Hematopoietic multipotent progenitor cell treated with erythropoietin and hydrocortisone succinate and interleukin-3 and kit ligand, for 4 days (in vitro differentiated cells): ENCODE data around the gene CCDC88C.

Experiments used
- DNase-seq: peaks from one replicate; pipeline ENCODE4 v3.0.0-alpha.2; 2015

CCDC88C gene

DNA sequence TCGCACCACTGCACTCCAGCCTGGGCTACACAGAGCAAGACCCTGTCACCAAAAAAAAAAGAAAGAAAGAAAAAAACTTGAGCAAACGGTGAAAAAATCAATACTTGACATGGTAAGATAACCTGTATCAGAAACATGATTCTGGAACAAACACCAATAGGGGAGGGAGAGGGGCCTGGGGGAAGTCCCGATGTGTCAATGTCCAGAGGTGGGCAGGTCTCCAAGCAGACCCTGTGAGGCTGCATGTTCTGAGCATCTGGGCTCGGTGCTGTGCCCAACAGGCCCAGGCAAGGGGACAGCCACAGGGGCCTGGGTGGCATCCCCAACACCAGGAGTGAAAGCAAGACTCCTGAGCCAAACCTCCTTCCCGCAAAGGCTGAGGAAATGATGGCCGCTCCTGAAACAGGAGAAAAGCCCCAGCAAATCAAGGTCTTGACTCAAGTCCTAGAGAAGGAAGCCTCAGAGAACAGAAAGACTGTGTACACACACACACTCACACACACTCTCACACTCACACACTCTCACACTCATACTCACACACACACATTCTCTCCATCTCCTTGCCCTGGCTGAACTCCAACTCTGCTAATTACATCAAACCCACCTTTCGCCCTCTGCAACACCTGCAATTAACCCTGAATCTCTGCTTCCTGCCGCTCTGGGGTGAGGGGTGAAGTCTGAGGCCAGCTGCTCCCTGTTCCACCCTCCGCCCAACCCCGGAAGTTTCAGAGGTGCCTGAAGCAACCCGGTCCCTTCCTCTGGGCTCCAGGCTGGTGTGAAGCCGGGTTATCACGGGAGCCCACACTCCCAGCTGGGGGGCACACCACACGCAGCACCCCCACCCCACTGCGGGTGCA lies 20.4 kb downstream of the CCDC88C start:
- peak; percentile 78 for DNase-seq

GRCh38 chr14:91396013-91396660 lies 21.5 kb downstream of the CCDC88C start:
- DNase-seq = no peak

DNA sequence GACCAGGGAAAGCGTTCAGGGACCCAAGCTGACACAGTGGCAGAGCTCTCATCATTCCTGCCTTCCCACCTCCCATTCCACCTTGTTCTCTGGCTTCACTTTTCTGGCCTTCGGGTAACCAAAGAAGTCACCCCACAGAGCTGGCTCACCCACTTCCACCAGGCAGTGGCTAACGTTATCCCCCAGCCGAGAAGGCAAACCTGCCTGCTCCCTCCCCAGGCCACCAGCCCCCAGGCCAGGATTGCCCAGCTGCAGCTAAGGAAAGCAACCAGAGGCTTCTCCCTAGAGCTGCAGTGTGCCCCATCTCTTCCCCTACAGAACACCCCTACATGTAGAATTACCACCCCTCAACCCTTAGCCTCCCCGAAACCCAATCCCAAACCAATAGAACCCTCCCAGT lies 22.2 kb downstream of the CCDC88C start:
- DNase-seq = no peak

DNA sequence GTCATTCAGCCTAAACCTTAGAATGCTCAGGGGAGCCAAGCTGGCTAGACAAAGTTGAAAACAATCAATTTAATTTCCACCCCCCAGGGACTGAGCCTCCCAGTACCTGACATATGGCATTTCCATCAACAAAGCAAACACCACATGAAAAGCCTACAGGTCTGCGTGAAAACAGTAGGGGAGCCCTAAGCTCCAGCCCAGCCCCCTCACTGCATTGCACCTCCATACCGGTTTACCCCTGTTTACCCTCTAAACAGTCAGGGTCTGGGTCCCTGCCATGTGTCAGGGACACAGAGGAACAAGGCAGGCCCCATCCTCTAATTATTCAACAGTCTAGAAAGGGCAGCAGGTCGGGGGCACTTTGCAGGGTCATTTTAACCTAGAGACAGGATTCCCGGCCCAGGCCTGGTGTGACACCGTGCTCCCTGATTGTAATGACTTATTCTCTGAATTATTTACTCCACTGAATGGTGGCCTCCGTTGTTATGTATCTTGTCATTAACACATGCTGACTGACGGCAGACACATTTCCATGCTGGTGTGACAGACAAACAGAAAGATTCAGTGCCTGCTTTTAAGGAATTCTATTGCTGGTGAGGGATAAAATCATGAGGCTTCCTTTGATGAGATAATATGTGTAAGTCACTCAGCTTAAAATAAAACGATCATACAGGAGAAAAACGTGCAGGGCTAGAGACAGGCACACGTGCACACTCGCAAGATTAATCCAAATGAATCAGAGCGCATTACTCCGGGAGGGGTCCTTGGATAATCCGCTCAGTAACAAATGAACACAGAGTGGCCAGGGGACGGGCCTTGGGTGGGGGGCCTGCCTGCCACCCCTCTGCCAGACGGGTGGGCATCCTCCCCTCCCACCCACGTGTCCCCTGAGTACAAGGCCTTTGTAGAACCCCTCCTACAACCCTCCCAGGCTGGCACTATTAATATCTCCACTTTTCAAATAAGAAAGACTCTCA lies 23.2 kb downstream of the CCDC88C start:
- DNase-seq = no peak

- peak; percentile 50 for DNase-seq
Measured at GRCh38 chr14:91392623-91393303, 24.9 kb downstream of the CCDC88C start.

- no peak for DNase-seq
Measured at GRCh38 chr14:91390165-91390778, 27.3 kb downstream of the CCDC88C start.

DNA sequence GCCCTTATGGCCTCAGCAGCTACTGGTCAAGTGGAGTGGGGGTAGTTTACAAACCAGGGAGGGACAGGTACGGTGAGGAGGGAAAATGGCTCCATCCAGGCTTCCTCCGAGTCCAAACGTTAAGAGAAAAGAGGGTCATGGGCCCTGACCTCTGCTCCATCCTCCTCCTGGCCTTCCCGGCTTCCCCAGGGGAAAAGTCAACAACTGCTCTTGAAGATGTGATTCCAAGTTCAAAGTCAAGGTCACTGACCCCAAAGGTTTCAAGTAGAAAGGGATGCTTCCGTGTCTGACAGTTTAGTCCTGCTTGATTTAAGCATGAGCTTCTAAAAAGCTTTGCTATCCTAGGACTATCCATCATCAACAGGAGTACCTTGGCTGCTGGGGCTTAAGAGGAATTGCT lies 28.5 kb downstream of the CCDC88C start:
- no peak for DNase-seq

- no peak for DNase-seq
Measured at GRCh38 chr14:91388551-91388975, 29.1 kb downstream of the CCDC88C start.

- DNase-seq = no peak
Measured at GRCh38 chr14:91387951-91388381, 29.7 kb downstream of the CCDC88C start.

DNA sequence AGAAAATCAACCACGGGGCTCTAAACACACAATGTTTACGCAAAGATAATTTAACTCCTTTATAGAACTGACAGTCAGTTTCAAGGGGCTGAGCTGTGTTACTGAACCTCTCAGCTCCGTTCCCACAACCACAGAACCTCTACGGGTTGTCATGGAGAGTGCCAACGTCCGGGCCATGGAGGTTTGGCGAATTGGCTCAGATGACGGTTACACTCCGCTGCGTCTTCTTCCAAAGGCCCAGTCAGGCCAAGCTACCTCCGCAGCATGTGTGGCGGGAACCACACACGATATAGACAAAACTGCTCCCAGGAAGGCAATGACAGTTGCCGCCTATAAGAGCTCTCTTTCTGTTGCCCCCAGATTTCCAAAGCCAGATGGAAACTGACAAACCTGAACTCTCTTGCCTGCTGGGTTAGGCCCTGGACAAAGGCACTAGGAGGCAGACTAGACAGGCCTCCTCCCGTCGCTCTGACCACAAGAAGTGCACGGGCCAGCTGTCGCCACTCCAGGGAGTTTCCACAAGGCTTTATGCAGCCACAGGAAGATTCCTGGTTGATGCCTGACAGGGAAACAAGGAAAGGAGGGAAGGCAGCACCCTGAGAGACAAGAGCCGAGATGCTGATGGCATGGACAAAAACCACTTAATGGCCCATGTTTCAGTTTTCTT lies 30.3 kb downstream of the CCDC88C start:
- no peak for DNase-seq

DNA sequence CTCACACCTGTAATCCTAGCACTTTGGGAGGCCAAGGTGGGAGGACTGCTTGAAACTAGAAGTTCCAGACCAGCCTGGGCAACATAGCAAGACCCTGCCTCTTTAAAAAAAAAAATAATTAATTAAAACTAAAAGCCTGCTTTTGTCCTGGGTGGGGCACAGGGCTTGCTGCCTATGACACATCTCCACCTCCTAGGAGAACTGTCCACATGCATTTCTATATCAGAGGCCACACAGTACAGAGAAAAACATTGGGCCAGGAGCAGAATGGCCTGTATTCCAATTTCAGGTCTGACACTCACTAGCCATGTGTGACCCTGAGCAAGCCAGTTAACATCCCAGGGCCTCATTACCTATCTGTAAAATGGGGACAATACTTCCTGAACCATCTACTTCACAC lies 31.9 kb downstream of the CCDC88C start:
- DNase-seq = no peak

GRCh38 chr14:91385224-91385623 lies 32.4 kb downstream of the CCDC88C start:
- DNase-seq = no peak

- DNase-seq = no peak
Measured at GRCh38 chr14:91383439-91383838, 34.2 kb downstream of the CCDC88C start.

DNA sequence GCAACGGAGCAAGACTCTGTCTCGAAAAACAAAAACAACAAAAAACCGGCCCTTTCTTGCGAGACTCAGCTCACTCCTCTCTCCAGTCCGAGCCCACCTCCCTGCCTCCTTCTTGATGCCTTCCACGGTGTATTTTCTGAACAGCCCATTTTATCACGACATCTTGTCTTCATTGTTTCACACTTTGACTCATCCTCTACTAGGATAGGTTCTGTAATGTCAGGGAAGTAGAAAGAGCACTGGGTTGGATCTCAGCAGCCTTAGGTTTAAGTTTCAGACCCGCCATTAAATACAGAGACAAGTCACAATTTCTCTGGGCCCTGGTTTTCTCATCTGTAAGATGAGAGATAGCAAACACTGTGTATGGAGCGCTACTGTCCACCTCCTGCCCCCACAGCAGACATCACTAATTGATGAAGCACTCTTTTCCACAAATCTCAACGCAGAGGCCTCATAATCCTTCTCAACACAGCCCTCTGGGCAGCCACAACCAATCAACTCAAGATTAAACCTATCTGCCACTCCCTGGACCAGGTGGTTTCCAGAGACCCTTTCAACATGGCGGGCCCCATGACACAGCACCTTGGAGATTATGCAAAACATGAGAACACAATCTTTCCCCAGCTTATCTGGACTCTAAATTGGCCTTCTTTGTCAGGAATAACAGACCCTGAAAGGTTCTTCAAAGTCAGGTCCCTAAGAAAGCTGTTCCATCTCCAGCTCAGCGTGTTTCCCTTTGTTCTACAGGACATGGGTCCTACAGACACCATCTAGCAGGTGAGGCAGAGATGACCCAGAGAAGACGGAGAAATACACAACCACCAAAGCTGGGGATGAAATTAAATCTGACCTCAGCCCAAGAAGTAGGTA lies 35.6 kb downstream of the CCDC88C start:
- DNase-seq = no peak

DNA sequence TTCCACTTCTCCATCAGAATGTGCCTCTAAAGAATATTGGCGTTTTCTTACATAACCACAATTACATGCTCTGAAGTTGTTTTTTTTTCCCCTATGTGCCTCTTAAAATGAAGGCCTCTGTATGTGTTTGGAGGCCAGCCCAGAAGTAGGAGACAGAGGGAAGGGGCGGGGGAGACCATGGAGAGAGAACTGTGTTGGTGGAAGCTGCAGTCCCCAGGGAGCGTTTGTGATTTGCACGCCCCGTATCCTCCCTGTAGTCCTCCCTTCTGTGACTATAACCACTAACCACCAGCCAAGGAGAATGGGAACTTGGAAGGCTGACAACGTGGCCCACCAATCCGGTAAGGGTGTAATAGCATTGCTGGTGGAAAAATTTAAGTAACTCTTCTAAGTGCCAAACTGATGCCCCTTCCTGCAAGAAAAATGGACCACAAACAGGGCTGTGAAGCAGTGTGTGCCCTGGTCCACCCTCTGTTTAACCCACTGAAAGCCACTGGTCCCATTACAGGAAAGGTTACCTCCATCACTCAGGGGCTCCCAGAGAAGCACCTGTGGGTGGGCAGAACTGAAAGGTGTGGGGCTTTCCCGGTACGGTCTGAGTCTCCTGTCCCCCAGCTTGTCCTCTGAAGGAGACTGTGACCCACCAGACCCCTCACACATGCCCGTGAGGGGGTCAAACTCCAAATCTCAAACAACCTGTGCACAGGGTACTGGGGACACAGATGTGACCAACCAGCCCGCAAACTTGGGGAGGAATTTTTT lies 36.8 kb downstream of the CCDC88C start:
- DNase-seq = peak; percentile 43

- no peak for DNase-seq
Measured at GRCh38 chr14:91380123-91380522, 37.5 kb downstream of the CCDC88C start.

- no peak for DNase-seq
Measured at GRCh38 chr14:91379579-91379932, 38.1 kb downstream of the CCDC88C start.

DNA sequence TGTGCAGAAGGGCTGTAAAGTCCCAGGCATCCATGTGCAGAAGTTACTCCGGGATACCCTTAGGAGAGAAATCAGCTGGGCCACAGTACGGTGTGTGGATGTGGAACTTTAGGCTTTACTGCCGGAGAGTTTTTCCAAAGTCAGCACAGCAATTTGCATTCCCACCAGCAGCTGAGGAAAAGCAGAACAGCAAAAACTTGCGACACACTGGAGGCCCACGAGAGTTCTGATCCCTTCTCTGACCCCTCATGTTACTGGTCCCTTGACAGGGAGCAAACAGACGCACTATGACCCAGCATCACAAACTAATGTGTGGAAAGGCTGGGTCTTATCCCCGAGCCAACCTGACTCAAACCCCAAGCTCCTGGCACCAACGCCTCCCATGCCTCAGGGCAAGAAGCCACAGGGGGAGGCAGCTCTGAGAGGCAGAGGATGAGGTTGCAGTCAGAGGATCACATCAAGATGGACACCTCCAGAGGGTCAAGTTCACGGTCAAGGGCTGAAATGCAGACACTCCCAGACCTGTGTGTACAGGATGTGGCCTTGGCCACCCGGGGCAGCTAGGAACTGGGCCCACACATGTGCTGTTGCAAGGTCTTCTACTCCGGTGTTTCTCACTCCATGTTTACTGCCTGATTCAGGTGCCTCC lies 38.6 kb downstream of the CCDC88C start:
- DNase-seq = no peak
